Endothelial cell of umbilical vein (primary cell): Measurements from ENCODE around the gene RAP1GAP2. TPM values are rescaled to one million over a fixed set of nuclear protein-coding genes. Genes with fewer than 3 reads are reported as not detected.

Experiments
- BruUV-seq: library from RNA; stranded (reverse); fragments of 400-500 nt; replicated peaks from 2 replicates; lab custom pipeline; 2021; lab: Mats Ljungman, UMichigan
- CTCF ChIA-PET: fragments of 300-600, 350-600 bp; sonication (Branson Sonifier 250); formaldehyde crosslinking; loops from one replicate; lab custom pipeline; 2021; ENCODE audit warnings: antibody characterized with exemption, inconsistent platforms; lab: Charles Lee
- POLR2A ChIA-PET: fragments of 300-600, 350-600 bp; sonication (Branson Sonifier 250); formaldehyde crosslinking; loops from one replicate; lab custom pipeline; 2021; ENCODE audit warnings: antibody characterized with exemption, inconsistent platforms; lab: Charles Lee
- DNase-seq: peaks from one replicate; pipeline ENCODE4 v3.0.0-alpha.2; 2011; ENCODE audit warnings: low read depth, low spot score
- FAIRE-seq: peaks from 2 replicates; lab custom pipeline; 2011; peaks lifted over from hg19 to GRCh38; lab: Jason Lieb, UNC
- H2AFZ ChIP-seq: 2 replicates; pipeline ENCODE4 v1.6.0; 2012; ENCODE audit warnings: low read depth, low read length, control low read depth, inconsistent platforms
- H3K27ac ChIP-seq: 2 replicates; pipeline ENCODE4 v1.5.1; 2011; ENCODE audit warnings: low read depth, mild to moderate bottlenecking, control low read depth, low read length, moderate library complexity; ENCODE audit not compliant: insufficient read depth
- H3K27me3 ChIP-seq, 2 experiments: 2 replicates each; pipeline versions ENCODE4 v1.6.0 to v1.6.1; 2011; ENCODE audit warnings: low read length in 2 of 2, mixed read lengths in 1 of 2; ENCODE audit not compliant: control insufficient read depth in 2 of 2, insufficient read depth in 2 of 2
- H3K36me3 ChIP-seq, 2 experiments: 2 replicates in 1 of 2; 3 replicates in 1 of 2; pipeline ENCODE4 v1.5.1; 2011; ENCODE audit warnings: low read length in 2 of 2, mild to moderate bottlenecking in 1 of 2, moderate library complexity in 1 of 2; ENCODE audit not compliant: control insufficient read depth in 2 of 2, insufficient read depth in 2 of 2; ENCODE audit errors: extremely low read depth in 1 of 2
- H3K4me1 ChIP-seq: 3 replicates; pipeline ENCODE4 v1.5.1; 2011; ENCODE audit warnings: mild to moderate bottlenecking, low read length; ENCODE audit not compliant: control insufficient read depth, insufficient read depth; ENCODE audit errors: extremely low read depth
- H3K4me2 ChIP-seq: 2 replicates; pipeline ENCODE4 v1.6.1; 2011; ENCODE audit warnings: low read length, control low read depth, mixed read lengths; ENCODE audit not compliant: insufficient read depth
- H3K4me3 ChIP-seq, 3 experiments: fragments of 200-600 bp in 1 of 3; sonication (generic), shearing (Covaris generic) in 1 of 3; replicated peaks in 1 of 3; 2 replicates each; pipeline ENCODE4 v1.5.1; 2011 to 2016; ENCODE audit warnings: control low read depth in 3 of 3, low read length in 3 of 3, mild to moderate bottlenecking in 2 of 3, inconsistent platforms in 1 of 3, low read depth in 1 of 3, moderate library complexity in 1 of 3; ENCODE audit not compliant: insufficient read depth in 1 of 3
- H3K79me2 ChIP-seq: 2 replicates; pipeline ENCODE4 v1.6.0; 2012; ENCODE audit warnings: low read length, inconsistent platforms; ENCODE audit not compliant: control insufficient read depth, insufficient read depth
- H3K9ac ChIP-seq: replicated peaks from 2 replicates; pipeline ENCODE3; 2011; ENCODE audit warnings: low read length, control low read depth; ENCODE audit not compliant: insufficient read depth; ENCODE audit errors: extremely low read depth
- H3K9me1 ChIP-seq: replicated peaks from 3 replicates; pipeline ENCODE4 v1.6.0; 2011; ENCODE audit warnings: mild to moderate bottlenecking, low read length; ENCODE audit not compliant: control insufficient read depth, insufficient read depth; ENCODE audit errors: extremely low read depth
- H3K9me3 ChIP-seq: replicated peaks from 2 replicates; pipeline ENCODE4 v1.5.1; 2012; ENCODE audit warnings: low read length, inconsistent platforms; ENCODE audit not compliant: control insufficient read depth, insufficient read depth
- H4K20me1 ChIP-seq: replicated peaks from 2 replicates; pipeline ENCODE3; 2011; ENCODE audit warnings: mild to moderate bottlenecking, low read length; ENCODE audit not compliant: control insufficient read depth, insufficient read depth; ENCODE audit errors: extremely low read depth
- EZH2 ChIP-seq: IDR thresholded peaks from 2 replicates; pipeline ENCODE4 v1.6.1; 2012; ENCODE audit warnings: borderline replicate concordance, low read depth, mild to moderate bottlenecking, moderate library complexity, low read length, inconsistent platforms; ENCODE audit not compliant: severe bottlenecking
- FOS ChIP-seq: IDR thresholded peaks from 2 replicates; pipeline ENCODE4 v1.6.1; 2011; ENCODE audit warnings: mild to moderate bottlenecking, low read length, moderate library complexity, borderline replicate concordance; ENCODE audit not compliant: insufficient read depth
- GATA2 ChIP-seq: IDR thresholded peaks from 2 replicates; pipeline ENCODE4 v1.7.0; 2011; ENCODE audit warnings: low read depth, mild to moderate bottlenecking, moderate library complexity, mixed read lengths, low read length; ENCODE audit not compliant: insufficient read length, insufficient read depth
- JUN ChIP-seq: IDR thresholded peaks from 2 replicates; pipeline ENCODE4 v1.6.1; 2011; ENCODE audit warnings: borderline replicate concordance, low read depth; ENCODE audit not compliant: insufficient read length, insufficient read depth
- MYC ChIP-seq: IDR thresholded peaks from one replicate; pipeline ENCODE4 v1.6.1; 2011; ENCODE audit warnings: mild to moderate bottlenecking, low read depth, low read length
- POLR2A ChIP-seq: IDR thresholded peaks from 2 replicates; pipeline ENCODE4 v1.6.1; 2012; ENCODE audit warnings: low read depth, mild to moderate bottlenecking, control low read depth, low read length
- POLR2AphosphoS5 ChIP-seq: IDR thresholded peaks from 2 replicates; pipeline ENCODE4 v1.6.1; 2012; ENCODE audit warnings: low read depth, mild to moderate bottlenecking, control low read depth, low read length, moderate library complexity; ENCODE audit not compliant: insufficient read depth
- dilution Hi-C: fragments of 300-500 bp; cut with MboI; formaldehyde crosslinking; loops from one replicate; pipeline ENCODE4 v1.15.0; 2019; ENCODE audit warnings: low sequenced_read_pairs; ENCODE audit not compliant: extremely low pct_ligation_motif_present
- intact Hi-C: fragments of 100-400 bp; cut with micrococcal nuclease; formaldehyde crosslinking; loops from one replicate; pipeline ENCODE4 v1.10.0; 2022
- polyA plus RNA-seq, 4 experiments: library from polyadenylated mRNA; depleted of rRNA in 3 of 4; stranded (reverse) in 3 of 4; unstranded in 1 of 4; fragments of >200 nt; gene quantifications; 2 replicates each; pipeline versions ENCODE4 v1.2.1 to v1.2.3, GENCODE V29; 2011 to 2012; ENCODE audit warnings: missing spikeins in 1 of 4
- total RNA-seq: library from RNA; stranded (reverse); gene quantifications from 2 replicates; pipeline ENCODE4 v1.2.3, GENCODE V29; 2021
- TF ChIP-seq, protein P1 (sequence below): IDR thresholded peaks from 2 replicates; pipeline ENCODE4 v1.6.1; 2011; ENCODE audit not compliant: insufficient read depth, insufficient read length
- TF ChIP-seq, protein P2 (sequence below), 2 donors: IDR thresholded peaks; 1 replicate in 1 of 2; 2 replicates in 1 of 2; pipeline ENCODE4 v1.5.1; 2011; ENCODE audit warnings: low read length in 2 of 2, mild to moderate bottlenecking in 2 of 2, moderate library complexity in 2 of 2, control low read depth in 1 of 2, inconsistent platforms in 1 of 2, low read depth in 1 of 2; ENCODE audit not compliant: insufficient read depth in 1 of 2; ENCODE audit errors: extremely low read depth in 1 of 2

The RAP1GAP2 gene
- total and polyA plus RNA-seq, 2 donors (not counting 3 experiments of a cell fraction or from before 2014, with no cell fraction given) = 1.4 to 3.6 TPM

DNA sequence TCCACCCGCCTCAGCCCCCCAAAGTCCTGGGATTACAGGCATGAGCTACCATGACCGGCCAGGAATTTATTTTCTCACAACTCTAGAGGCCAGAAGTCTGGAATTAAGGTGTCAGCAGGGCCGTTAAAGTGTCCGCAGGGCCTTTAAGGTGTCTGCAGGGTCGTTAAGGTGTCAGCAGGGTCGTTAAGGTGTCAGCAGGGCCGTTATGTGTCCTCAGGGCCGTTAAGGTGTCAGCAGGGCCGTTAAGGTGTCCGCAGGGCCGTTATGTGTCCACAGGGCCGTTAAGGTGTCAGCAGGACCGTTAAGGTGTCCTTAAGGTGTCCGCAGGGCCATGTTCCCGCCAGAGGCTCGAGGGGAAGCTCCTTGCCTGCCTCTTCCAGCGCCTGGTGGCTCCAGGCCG, 125.2 kb downstream of the RAP1GAP2 start:
- intact Hi-C loops (no loop called here), dilution Hi-C loops (no loop called here)
- Histone ChIP-seq H2AFZ (no peak overlapping the region), H3K36me3 (no peaks in the 10 kb centered on the region), H3K9me1 (no peaks in the 10 kb centered on the region), H3K9me3 (no peaks in the 10 kb centered on the region), H3K4me3 (no peak overlapping the region), H3K4me2 (no peak overlapping the region), H3K4me1 (no peaks in the 10 kb centered on the region), H3K27ac (no peak overlapping the region), H3K9ac (no peak overlapping the region), H4K20me1 (no peaks in the 10 kb centered on the region), H3K79me2 (no peaks in the 10 kb centered on the region), H3K27me3 (no peaks in the 10 kb centered on the region)
- BruUV-seq = no TSS peak
- ChIA-PET POLR2A (no interaction called here), CTCF (no interaction called here)
- FAIRE-seq (no peak), DNase-seq (no peak)
- TF ChIP-seq GATA2 (no peak), POLR2A (no peak), JUN (no peak), MYC (no peak), EZH2 (no peak), FOS (no peak), POLR2AphosphoS5 (no peak)
- TF ChIP-seq, protein P1, sequence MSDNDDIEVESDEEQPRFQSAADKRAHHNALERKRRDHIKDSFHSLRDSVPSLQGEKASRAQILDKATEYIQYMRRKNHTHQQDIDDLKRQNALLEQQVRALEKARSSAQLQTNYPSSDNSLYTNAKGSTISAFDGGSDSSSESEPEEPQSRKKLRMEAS = no peak
- TF ChIP-seq, protein P2, sequence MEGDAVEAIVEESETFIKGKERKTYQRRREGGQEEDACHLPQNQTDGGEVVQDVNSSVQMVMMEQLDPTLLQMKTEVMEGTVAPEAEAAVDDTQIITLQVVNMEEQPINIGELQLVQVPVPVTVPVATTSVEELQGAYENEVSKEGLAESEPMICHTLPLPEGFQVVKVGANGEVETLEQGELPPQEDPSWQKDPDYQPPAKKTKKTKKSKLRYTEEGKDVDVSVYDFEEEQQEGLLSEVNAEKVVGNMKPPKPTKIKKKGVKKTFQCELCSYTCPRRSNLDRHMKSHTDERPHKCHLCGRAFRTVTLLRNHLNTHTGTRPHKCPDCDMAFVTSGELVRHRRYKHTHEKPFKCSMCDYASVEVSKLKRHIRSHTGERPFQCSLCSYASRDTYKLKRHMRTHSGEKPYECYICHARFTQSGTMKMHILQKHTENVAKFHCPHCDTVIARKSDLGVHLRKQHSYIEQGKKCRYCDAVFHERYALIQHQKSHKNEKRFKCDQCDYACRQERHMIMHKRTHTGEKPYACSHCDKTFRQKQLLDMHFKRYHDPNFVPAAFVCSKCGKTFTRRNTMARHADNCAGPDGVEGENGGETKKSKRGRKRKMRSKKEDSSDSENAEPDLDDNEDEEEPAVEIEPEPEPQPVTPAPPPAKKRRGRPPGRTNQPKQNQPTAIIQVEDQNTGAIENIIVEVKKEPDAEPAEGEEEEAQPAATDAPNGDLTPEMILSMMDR (IDR thresholded peaks at IDR 0.05; ENCODE audit: extremely low read depth in 1 of 2, insufficient read depth in 1 of 2, low read depth in 1 of 2, low read length in 2 of 2) = no peak
